ENCODE results near the gene MORN2.

The MORN2 gene

DNA sequence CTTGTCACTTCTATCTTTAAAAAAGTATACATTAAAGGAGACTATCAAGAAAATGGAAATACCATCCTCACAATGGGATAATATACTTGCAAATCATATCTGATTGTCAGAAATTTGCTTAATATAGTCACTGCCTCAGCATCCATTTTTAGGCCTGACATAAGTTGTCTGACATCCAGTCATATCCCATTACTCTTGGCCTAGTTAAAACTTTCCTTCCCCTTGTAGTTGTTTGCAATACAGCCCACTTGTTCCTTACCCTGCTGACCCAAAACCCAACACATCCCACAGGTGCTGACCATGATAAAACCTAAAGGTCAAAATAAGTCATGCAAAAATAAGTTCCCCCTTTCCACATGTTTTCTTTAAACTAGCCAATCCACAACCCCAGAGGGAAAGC is 10.3 kb downstream of the MORN2 start (continued):
- TF ChIP-seq, protein P1, sequence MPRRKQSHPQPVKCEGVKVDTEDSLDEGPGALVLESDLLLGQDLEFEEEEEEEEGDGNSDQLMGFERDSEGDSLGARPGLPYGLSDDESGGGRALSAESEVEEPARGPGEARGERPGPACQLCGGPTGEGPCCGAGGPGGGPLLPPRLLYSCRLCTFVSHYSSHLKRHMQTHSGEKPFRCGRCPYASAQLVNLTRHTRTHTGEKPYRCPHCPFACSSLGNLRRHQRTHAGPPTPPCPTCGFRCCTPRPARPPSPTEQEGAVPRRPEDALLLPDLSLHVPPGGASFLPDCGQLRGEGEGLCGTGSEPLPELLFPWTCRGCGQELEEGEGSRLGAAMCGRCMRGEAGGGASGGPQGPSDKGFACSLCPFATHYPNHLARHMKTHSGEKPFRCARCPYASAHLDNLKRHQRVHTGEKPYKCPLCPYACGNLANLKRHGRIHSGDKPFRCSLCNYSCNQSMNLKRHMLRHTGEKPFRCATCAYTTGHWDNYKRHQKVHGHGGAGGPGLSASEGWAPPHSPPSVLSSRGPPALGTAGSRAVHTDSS (tag by site-specific recombination; IDR thresholded peaks at IDR 0.05): no peak
- no peak for TF ChIP-seq ZNF629 (tag by site-specific recombination; IDR thresholded peaks at IDR 0.05)
- no peak for TF ChIP-seq SP3 (tag by site-specific recombination; IDR thresholded peaks at IDR 0.05)
- TF ChIP-seq, protein P2, sequence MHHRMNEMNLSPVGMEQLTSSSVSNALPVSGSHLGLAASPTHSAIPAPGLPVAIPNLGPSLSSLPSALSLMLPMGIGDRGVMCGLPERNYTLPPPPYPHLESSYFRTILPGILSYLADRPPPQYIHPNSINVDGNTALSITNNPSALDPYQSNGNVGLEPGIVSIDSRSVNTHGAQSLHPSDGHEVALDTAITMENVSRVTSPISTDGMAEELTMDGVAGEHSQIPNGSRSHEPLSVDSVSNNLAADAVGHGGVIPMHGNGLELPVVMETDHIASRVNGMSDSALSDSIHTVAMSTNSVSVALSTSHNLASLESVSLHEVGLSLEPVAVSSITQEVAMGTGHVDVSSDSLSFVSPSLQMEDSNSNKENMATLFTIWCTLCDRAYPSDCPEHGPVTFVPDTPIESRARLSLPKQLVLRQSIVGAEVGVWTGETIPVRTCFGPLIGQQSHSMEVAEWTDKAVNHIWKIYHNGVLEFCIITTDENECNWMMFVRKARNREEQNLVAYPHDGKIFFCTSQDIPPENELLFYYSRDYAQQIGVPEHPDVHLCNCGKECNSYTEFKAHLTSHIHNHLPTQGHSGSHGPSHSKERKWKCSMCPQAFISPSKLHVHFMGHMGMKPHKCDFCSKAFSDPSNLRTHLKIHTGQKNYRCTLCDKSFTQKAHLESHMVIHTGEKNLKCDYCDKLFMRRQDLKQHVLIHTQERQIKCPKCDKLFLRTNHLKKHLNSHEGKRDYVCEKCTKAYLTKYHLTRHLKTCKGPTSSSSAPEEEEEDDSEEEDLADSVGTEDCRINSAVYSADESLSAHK (tag by site-specific recombination; IDR thresholded peaks at IDR 0.05): no peak
- no peak for TF ChIP-seq ZEB2 (tag by site-specific recombination; IDR thresholded peaks at IDR 0.05)
- TF ChIP-seq ZNF791 (tag by site-specific recombination; IDR thresholded peaks at IDR 0.05): no peak

DNA sequence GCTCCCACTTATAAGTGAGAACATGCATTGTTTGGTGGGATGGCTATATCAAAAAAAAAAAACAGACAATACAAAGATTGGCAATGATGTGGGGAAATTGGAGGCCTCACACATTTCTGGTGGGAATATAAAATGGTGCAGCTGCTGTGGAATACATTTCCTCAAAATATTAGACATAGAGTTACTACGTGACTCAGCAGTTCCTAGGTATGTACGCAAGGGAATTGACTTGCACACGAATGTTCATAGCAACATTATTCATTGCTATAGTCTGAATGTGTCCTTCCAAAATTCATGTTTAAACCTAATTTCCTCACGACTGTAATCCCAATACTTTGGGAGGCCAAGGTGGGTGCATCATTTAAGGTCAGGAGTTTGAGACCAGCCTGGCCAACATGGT is 11.6 kb downstream of the MORN2 start:
- POLR2A ChIA-PET: no interaction called here
- CTCF ChIA-PET: interaction anchor here (0.6 to 0.7 kb wide), 2 partner anchors 342 to 561 kb away, joined by 3 read pairs; no protein-coding TSS in a partner anchor
- Histone ChIP-seq H3K9me3 (ENCODE audit: control insufficient read depth, insufficient read depth, low read depth, low read length) (no peaks in the 10 kb centered on the region), H3K27ac (ENCODE audit: extremely low read depth, low read depth, low read length) (no peak overlapping the region), H3K4me3 (ENCODE audit: low read depth, low read length) (no peak overlapping the region), H3K4me1 (ENCODE audit: control insufficient read depth, insufficient read depth, low read length) (no peaks in the 10 kb centered on the region), H3K36me3 (ENCODE audit: control insufficient read depth in 2 of 2, insufficient read depth in 1 of 2, low read length in 2 of 2) (peaks cover 0 to 1% of the 10 kb centered on the region in 2 experiments; a peak in 2 of 3 replicates)
- TF ChIP-seq, protein P3, sequence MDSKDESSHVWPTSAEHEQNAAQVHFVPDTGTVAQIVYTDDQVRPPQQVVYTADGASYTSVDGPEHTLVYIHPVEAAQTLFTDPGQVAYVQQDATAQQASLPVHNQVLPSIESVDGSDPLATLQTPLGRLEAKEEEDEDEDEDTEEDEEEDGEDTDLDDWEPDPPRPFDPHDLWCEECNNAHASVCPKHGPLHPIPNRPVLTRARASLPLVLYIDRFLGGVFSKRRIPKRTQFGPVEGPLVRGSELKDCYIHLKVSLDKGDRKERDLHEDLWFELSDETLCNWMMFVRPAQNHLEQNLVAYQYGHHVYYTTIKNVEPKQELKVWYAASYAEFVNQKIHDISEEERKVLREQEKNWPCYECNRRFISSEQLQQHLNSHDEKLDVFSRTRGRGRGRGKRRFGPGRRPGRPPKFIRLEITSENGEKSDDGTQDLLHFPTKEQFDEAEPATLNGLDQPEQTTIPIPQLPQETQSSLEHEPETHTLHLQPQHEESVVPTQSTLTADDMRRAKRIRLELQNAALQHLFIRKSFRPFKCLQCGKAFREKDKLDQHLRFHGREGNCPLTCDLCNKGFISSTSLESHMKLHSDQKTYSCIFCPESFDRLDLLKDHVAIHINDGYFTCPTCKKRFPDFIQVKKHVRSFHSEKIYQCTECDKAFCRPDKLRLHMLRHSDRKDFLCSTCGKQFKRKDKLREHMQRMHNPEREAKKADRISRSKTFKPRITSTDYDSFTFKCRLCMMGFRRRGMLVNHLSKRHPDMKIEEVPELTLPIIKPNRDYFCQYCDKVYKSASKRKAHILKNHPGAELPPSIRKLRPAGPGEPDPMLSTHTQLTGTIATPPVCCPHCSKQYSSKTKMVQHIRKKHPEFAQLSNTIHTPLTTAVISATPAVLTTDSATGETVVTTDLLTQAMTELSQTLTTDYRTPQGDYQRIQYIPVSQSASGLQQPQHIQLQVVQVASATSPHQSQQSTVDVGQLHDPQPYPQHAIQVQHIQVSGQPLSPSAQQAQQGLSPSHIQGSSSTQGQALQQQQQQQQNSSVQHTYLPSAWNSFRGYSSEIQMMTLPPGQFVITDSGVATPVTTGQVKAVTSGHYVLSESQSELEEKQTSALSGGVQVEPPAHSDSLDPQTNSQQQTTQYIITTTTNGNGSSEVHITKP (tag by site-specific recombination; IDR thresholded peaks at IDR 0.05): no peak
- TF ChIP-seq HOXA7 (CRISPR knock-in tag; IDR thresholded peaks at IDR 0.05; ENCODE audit: borderline replicate concordance) (no peak), ZNF391 (tag by site-specific recombination; IDR thresholded peaks at IDR 0.05; ENCODE audit: borderline replicate concordance, low read depth) (no peak), ZNF48 (tag by site-specific recombination; IDR thresholded peaks at IDR 0.05) (no peak), ZNF530 (tag by site-specific recombination; IDR thresholded peaks at IDR 0.05; ENCODE audit: low read depth) (no peak), ZNF350 (tag by site-specific recombination; IDR thresholded peaks at IDR 0.05) (no peak)

DNA sequence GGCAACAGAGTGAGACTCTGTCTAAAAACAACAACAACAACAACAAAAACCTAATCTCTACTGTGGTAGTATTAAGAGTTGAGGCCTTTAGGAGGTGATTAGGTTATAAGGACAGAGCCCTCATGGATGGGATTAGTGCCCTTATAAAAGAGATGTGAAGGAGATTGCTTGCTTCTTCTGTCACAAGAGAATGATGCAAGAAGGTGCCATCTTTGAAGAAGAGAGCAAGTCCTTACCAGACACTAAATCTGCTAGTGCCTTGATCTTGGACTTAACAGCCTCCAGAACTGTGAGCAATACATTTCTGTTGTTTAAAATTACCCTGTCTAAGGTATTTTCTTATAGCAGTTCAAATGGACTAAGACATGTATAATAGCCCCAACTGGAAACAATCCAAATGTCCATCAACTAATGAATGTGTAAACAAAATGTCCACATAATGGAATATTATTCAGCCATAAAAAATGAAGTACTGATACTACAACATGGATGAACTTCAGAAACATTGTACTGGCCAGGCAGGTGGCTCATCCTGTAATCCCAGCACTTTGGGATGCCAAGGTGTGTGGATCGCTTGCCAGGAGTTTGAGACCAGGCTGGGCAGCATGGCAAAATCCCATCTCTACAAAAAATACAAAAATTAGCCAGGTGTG is 12.3 kb downstream of the MORN2 start:
- CTCF ChIA-PET: no interaction called here

More for the DNA sequence above, 12.3 kb downstream of the MORN2 start:
- H3K9me3 ChIP-seq (ENCODE audit: control insufficient read depth, insufficient read depth, low read depth, low read length): no peaks in the 10 kb centered on the region
- H3K4me1 ChIP-seq (ENCODE audit: control insufficient read depth, insufficient read depth, low read length): no peaks in the 10 kb centered on the region
- H3K4me3 ChIP-seq (ENCODE audit: low read depth, low read length): no peak overlapping the region
- no peak overlapping the region for H3K27ac ChIP-seq (ENCODE audit: extremely low read depth, low read depth, low read length)
- no peaks in the 10 kb centered on the region; a peak in 1 of 3 replicates for H3K36me3 ChIP-seq (ENCODE audit: control insufficient read depth in 2 of 2, insufficient read depth in 1 of 2, low read length in 2 of 2)
- POLR2A ChIA-PET: no interaction called here
- TF ChIP-seq ZNF146 (tag by site-specific recombination; IDR thresholded peaks at IDR 0.05) (peak; percentile 56), ZNF184 (tag by site-specific recombination; IDR thresholded peaks at IDR 0.05) (no peak), ZNF701 (tag by site-specific recombination; IDR thresholded peaks at IDR 0.05) (no peak)

Data from HEK293 (cell line).